Psoas muscle (tissue), 8 donors: ENCODE measurements around the gene RTP2. TPM values are rescaled to one million over a fixed set of nuclear protein-coding genes. Genes with fewer than 3 reads are reported as not detected.

ENCODE experiments used
- ATAC-seq, 4 donors: fragments of 200-7000 bp; cut with Tn5 transposase; one replicate each; pipeline ENCODE4 v1.9.1; 2020; ENCODE audit warnings: moderate library complexity in 3 of 4, mild to moderate bottlenecking in 2 of 4
- DNase-seq, 2 donors: peaks; one replicate each; pipeline ENCODE4 v3.0.0-alpha.2; 2020
- H3K27ac ChIP-seq: fragments of 200-600 bp; one replicate; pipeline ENCODE4 v1.8.0; 2022
- H3K27me3 ChIP-seq, 3 donors: fragments of 200-600 bp in 1 of 3; one replicate each; pipeline versions ENCODE4 v1.6.1 to v1.8.0; 2013 to 2022; ENCODE audit warnings: low read length in 2 of 3, mild to moderate bottlenecking in 2 of 3, moderate library complexity in 1 of 3; ENCODE audit not compliant: insufficient read depth in 3 of 3
- H3K36me3 ChIP-seq, 2 donors: fragments of 200-600 bp in 1 of 2; one replicate each; pipeline versions ENCODE4 v1.6.1 to v1.8.0; 2013 to 2022; ENCODE audit warnings: low read depth in 1 of 2, mild to moderate bottlenecking in 1 of 2, moderate library complexity in 1 of 2; ENCODE audit not compliant: insufficient read depth in 1 of 2
- H3K4me1 ChIP-seq: fragments of 200-600 bp; one replicate; pipeline ENCODE4 v1.8.0; 2022
- H3K4me3 ChIP-seq: fragments of 200-600 bp; one replicate; pipeline ENCODE4 v1.8.0; 2022; ENCODE audit warnings: mild to moderate bottlenecking
- H3K9me3 ChIP-seq: fragments of 200-600 bp; one replicate; pipeline ENCODE4 v1.8.0; 2022
- WGBS, 3 donors: extraction: QIAGEN DNeasy Blood & Tissue Kit; methylation state at CpG; one replicate each; pipeline versions ENCODE4 v1.1.6 to v1.1.7; 2013; 5-methylcytosine and 5-hydroxymethylcytosine counted together
- intact Hi-C, 2 donors: fragments of 100-400 bp; cut with DNase I; formaldehyde crosslinking; loops; one replicate each; pipeline versions ENCODE4 v1.11.0 to v1.14.2; 2022
- polyA plus RNA-seq, 3 donors: library from polyadenylated mRNA; stranded (reverse); fragments of 200-250 nt; gene quantifications; one replicate each; pipeline ENCODE4 v1.2.3, GENCODE V29; 2013
- total RNA-seq, 4 donors: library from RNA; stranded (reverse); fragmentation: NEBNext Ultra II Directional in 2 of 4; extraction: Animal tissue kit (Norgen Biotek cat#: 25700) in 2 of 4; gene quantifications; one replicate each; pipeline versions ENCODE4 v1.2.1 to v1.2.4, GENCODE V29; 2021 to 2023
- TF ChIP-seq, protein P1 (sequence below): fragments of 200-600 bp; IDR thresholded peaks from one replicate; pipeline ENCODE4 v1.8.0; 2022; ENCODE audit warnings: antibody characterized with exemption
- donor health status: healthy with polysubstance abuse.
- donor health status: DM: no; HTN: no; CAD: no; lungs with moderate emphysema.
- donor health status: Bipolar disorder and iron deficiency.
- donor health status: healthy.
- donor health status: DM: yes; HTN: yes; CAD: no.
- donor health status: DM: no; HTN: no; CAD: no.
- donor health status: DM: no; HTN: no; CAD: no.
- donor health status: DM: yes; HTN: yes; CAD: no.

RTP2 gene
- total and polyA plus RNA-seq, 7 donors: 0.08 to 4.0 (median 0.32) TPM; not detected in 2

DNA sequence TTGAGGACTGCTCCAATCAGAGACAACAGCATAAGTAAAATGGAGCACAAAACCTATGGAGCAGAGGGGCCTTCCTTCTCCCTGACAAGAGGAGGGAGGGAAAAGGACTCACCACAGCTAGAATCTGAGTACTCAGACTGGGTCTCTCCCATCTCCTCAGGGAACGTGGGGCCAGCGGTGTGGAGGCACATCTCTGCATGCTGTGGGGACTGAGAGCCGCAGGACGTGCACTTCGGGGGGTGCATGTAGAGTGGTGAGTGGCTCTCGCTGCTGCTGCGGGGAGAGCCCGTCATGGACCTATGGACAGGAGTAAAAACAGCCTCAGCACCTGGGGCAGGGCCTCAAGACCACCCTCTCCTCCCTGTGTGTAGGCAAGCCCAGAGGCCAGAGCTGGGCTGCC is 25.9 kb upstream of the RTP2 start:
- DNase-seq: no peak
- Histone ChIP-seq H3K27ac (peak overlapping the region; percentile 54), H3K4me3 (no peak overlapping the region), H3K9me3 (no peaks in the 10 kb centered on the region), H3K27me3 (no peaks in the 10 kb centered on the region), H3K4me1 (peaks cover 42% of the 10 kb centered on the region), H3K36me3 (peaks cover 24 to 100% of the 10 kb centered on the region in 2 donors)
- intact Hi-C loops: no loop called here
- TF ChIP-seq, protein P1, sequence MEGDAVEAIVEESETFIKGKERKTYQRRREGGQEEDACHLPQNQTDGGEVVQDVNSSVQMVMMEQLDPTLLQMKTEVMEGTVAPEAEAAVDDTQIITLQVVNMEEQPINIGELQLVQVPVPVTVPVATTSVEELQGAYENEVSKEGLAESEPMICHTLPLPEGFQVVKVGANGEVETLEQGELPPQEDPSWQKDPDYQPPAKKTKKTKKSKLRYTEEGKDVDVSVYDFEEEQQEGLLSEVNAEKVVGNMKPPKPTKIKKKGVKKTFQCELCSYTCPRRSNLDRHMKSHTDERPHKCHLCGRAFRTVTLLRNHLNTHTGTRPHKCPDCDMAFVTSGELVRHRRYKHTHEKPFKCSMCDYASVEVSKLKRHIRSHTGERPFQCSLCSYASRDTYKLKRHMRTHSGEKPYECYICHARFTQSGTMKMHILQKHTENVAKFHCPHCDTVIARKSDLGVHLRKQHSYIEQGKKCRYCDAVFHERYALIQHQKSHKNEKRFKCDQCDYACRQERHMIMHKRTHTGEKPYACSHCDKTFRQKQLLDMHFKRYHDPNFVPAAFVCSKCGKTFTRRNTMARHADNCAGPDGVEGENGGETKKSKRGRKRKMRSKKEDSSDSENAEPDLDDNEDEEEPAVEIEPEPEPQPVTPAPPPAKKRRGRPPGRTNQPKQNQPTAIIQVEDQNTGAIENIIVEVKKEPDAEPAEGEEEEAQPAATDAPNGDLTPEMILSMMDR: no peak
- 89 to 97% (median 95%) methylated on average over 8 of the region's 8 CpGs for WGBS, 3 donors
- no peak for ATAC-seq

DNA sequence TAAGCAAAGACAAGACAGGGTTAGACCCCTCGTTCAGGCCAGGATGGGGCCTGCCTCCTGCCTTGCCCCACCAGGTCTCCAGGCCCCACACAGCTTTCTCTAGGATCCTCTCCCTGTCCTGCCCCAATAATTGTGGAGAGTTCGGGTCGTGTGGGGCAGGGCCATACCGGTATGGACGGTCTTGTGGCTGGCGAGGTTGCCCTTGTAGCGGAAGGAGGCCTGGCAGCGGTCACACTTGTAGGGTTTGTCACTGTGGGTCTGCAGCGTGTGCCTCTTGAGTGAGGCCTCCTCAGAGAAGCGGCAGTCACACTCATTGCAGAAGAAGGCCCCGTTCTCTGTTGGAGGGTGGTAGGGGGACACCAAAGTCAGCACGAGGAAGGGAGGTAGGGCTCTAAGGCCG is 24.2 kb upstream of the RTP2 start:
- 89 to 95% (median 91%) methylated on average over 13 of the region's 13 CpGs for WGBS, 3 donors
- Histone ChIP-seq H3K36me3 (peaks cover 24 to 100% of the 10 kb centered on the region in 2 donors), H3K9me3 (no peaks in the 10 kb centered on the region), H3K27me3 (no peaks in the 10 kb centered on the region), H3K27ac (peak overlapping the region; percentile 54), H3K4me3 (no peak overlapping the region), H3K4me1 (peaks cover 34% of the 10 kb centered on the region)
- ATAC-seq: no peak
- no peak for DNase-seq
- intact Hi-C loops: no loop called here
- TF ChIP-seq, protein P1: no peak

DNA sequence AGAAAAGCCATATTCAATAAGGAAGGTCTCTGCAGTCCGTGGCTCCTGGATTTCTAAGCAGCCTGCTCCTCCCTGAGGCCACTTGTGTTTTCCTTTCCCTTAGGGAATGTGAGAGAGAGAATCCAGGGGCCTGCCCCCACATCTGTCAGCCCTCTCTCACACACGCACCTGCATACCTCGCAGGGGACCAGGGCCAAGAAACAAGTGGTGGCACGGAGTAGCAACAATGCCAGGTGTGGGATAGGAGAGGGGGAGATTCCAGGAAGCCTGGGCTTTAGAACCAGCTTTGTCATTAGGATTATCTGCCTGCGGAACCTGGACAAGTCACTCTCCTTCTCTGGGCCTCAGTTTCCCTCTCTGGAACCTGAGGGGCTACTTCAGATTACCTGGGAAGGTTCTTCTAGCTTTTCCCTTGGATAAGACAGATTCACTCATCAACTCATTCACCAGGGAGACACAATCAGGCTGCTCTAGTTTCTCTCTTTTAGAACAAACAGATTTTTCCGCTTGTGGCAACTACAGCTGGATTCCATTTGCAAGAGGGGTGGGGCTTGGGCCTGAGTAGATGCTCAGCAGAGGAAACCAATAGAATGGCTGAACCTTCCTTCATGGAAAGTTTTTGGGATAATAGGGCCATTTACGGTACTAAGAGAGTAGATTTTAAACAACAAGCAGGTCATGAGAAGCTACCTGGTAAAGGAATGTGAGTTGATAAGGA is 23.5 kb upstream of the RTP2 start:
- no peaks in the 10 kb centered on the region for H3K27me3 ChIP-seq
- no peak overlapping the region for H3K4me3 ChIP-seq
- TF ChIP-seq, protein P1: no peak
- DNase-seq (no peak), ATAC-seq (no peak)
- H3K27ac ChIP-seq: peak overlapping the region; percentile 54
- no peaks in the 10 kb centered on the region for H3K9me3 ChIP-seq
- peaks cover 33% of the 10 kb centered on the region for H3K4me1 ChIP-seq
- intact Hi-C loops: no loop called here
- whole genome bisulfite sequencing, 3 donors: 75 to 83% (median 77%) methylated on average over 7 of the region's 7 CpGs
- H3K36me3 ChIP-seq: peaks cover 22 to 100% of the 10 kb centered on the region in 2 donors

DNA sequence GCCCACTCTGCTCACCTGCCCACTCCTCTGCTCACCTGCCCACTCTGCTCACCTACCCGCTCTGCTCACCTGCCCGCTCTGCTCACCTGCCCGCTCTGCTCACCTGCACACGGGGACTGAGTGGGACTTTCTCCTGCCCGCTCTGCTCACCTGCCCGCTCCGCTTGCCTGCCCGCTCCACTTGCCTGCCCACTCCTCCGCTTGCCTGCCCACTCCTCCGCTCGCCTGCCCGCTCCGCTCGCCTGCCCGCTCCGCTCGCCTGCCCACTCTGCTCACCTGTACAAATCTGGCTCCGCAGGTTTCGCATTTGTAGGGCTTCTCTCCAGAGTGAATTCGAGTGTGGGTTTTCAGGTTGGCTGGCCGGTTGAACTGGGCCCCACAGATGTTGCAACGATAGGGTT is 22.9 kb upstream of the RTP2 start:
- DNase-seq: no peak
- 91 to 97% (median 92%) methylated on average over 21 to 22 of the region's 22 CpGs for WGBS, 3 donors

More for the DNA sequence above, 22.9 kb upstream of the RTP2 start:
- intact Hi-C loops: no loop called here
- Histone ChIP-seq H3K4me3 (no peak overlapping the region), H3K36me3 (peaks cover 18 to 95% of the 10 kb centered on the region in 2 donors), H3K27me3 (no peaks in the 10 kb centered on the region), H3K27ac (peak overlapping the region; percentile 54), H3K9me3 (no peaks in the 10 kb centered on the region), H3K4me1 (peaks cover 37% of the 10 kb centered on the region)
- TF ChIP-seq, protein P1: no peak
- ATAC-seq: no peak
